HepG2 (cell line): ENCODE data around the gene NUDT1. TPM values are rescaled to one million over a fixed set of nuclear protein-coding genes. Genes with fewer than 3 reads are reported as not detected.
A peak's percentile ranks its signal among the peaks of the same experiment; 100 is the strongest.

Source experiments
- ATF7-NPFF ChIP-seq: sonication (generic); formaldehyde crosslinking; IDR thresholded peaks from 2 replicates; pipeline ENCODE4 v1.8.1; 2023; ENCODE audit warnings: mild to moderate bottlenecking, low read depth, missing genetic modification reagents, moderate library complexity
- CBX5 ChIP-seq: sonication (generic); formaldehyde crosslinking; IDR thresholded peaks from 2 replicates; pipeline ENCODE4 v1.4.0; 2020; ENCODE audit warnings: missing genetic modification reagents, borderline replicate concordance
- IKZF4 ChIP-seq: sonication (generic); formaldehyde crosslinking; IDR thresholded peaks from 2 replicates; pipeline ENCODE4 v1.5.1; 2020; ENCODE audit warnings: borderline replicate concordance, mild to moderate bottlenecking, low read depth, missing genetic modification reagents; ENCODE audit errors: not compliant biosample characterization
- MED8 ChIP-seq: sonication (generic); formaldehyde crosslinking; IDR thresholded peaks from 2 replicates; pipeline ENCODE4 v1.8.1; 2023; ENCODE audit warnings: mild to moderate bottlenecking, missing genetic modification reagents; ENCODE audit not compliant: insufficient replicate concordance
- NFYC ChIP-seq: IDR thresholded peaks from 2 replicates; pipeline ENCODE4 v1.6.1; 2016; ENCODE audit warnings: missing genetic modification reagents, missing compliant biosample characterization
- NRL ChIP-seq: sonication (generic); formaldehyde crosslinking; IDR thresholded peaks from 2 replicates; pipeline ENCODE4 v1.5.0; 2020; ENCODE audit warnings: missing genetic modification reagents, mild to moderate bottlenecking, moderate library complexity, borderline replicate concordance
- PAXIP1 ChIP-seq: sonication (generic); formaldehyde crosslinking; conservative IDR thresholded peaks from 2 replicates; pipeline ENCODE4 v1.4.0; 2020; ENCODE audit warnings: mild to moderate bottlenecking, missing genetic modification reagents, moderate library complexity
- SALL1 ChIP-seq: sonication (generic); formaldehyde crosslinking; IDR thresholded peaks from 2 replicates; pipeline ENCODE4 v1.8.0; 2022; ENCODE audit warnings: mild to moderate bottlenecking, missing genetic modification reagents
- SOX5 ChIP-seq: IDR thresholded peaks from 2 replicates; pipeline ENCODE4 v1.6.1; 2016; ENCODE audit warnings: borderline replicate concordance
- SYNCRIP ChIP-seq: fragments of 200-400 bp; formaldehyde crosslinking; IDR thresholded peaks from 2 replicates; pipeline ENCODE4 v1.6.1; 2018; ENCODE audit warnings: mild to moderate bottlenecking, low read depth, low read length; ENCODE audit not compliant: insufficient read depth
- TMF1 ChIP-seq: sonication (generic); formaldehyde crosslinking; IDR thresholded peaks from 2 replicates; pipeline ENCODE4 v1.8.1; 2022; ENCODE audit warnings: low read depth, missing genetic modification reagents
- ZBTB34 ChIP-seq: sonication (generic); formaldehyde crosslinking; IDR thresholded peaks from 2 replicates; pipeline ENCODE4 v1.8.0; 2022; ENCODE audit warnings: mild to moderate bottlenecking, missing genetic modification reagents
- ZFP91 ChIP-seq: sonication (generic); formaldehyde crosslinking; IDR thresholded peaks from 2 replicates; pipeline ENCODE4 v1.9.0; 2022; ENCODE audit warnings: missing genetic modification reagents, mild to moderate bottlenecking, borderline replicate concordance
- ZNF10 ChIP-seq: sonication (generic); formaldehyde crosslinking; IDR thresholded peaks from 2 replicates; pipeline ENCODE4 v1.4.0; 2020; ENCODE audit warnings: mild to moderate bottlenecking, low read depth, missing genetic modification reagents, borderline replicate concordance
- ZNF12 ChIP-seq: sonication (generic); formaldehyde crosslinking; IDR thresholded peaks from 2 replicates; pipeline ENCODE4 v1.5.0; 2020; ENCODE audit warnings: missing genetic modification reagents
- ZNF138 ChIP-seq: sonication (generic); formaldehyde crosslinking; IDR thresholded peaks from 2 replicates; pipeline ENCODE4 v1.5.0; 2020; ENCODE audit warnings: mild to moderate bottlenecking, low read depth, missing genetic modification reagents
- ZNF329 ChIP-seq: sonication (generic); formaldehyde crosslinking; IDR thresholded peaks from 2 replicates; pipeline ENCODE4 v1.9.0; 2021; ENCODE audit warnings: low read depth, mild to moderate bottlenecking, missing genetic modification reagents
- ZNF616 ChIP-seq: sonication (generic); formaldehyde crosslinking; IDR thresholded peaks from 2 replicates; pipeline ENCODE4 v1.5.0; 2020; ENCODE audit warnings: low read depth, mild to moderate bottlenecking, missing genetic modification reagents
- ZNF619 ChIP-seq: sonication (generic); formaldehyde crosslinking; IDR thresholded peaks from 2 replicates; pipeline ENCODE4 v1.4.0; 2020; ENCODE audit warnings: mild to moderate bottlenecking, missing genetic modification reagents
- ZSCAN31 ChIP-seq: sonication (generic); formaldehyde crosslinking; IDR thresholded peaks from 2 replicates; pipeline ENCODE4 v1.5.0; 2020; ENCODE audit warnings: low read depth, mild to moderate bottlenecking, missing genetic modification reagents
- polyA plus RNA-seq, 8 experiments: library from polyadenylated mRNA; depleted of rRNA in 3 of 8; stranded (reverse) in 7 of 8; unstranded in 1 of 8; fragments of >200 nt; fragmentation: Illumina TruSeq in 4 of 8; extraction: Trizol in 4 of 8; gene quantifications; 2 replicates each; pipeline versions ENCODE4 v1.2.1 to v1.2.3, GENCODE V29; 2011 to 2016; ENCODE audit warnings: low read depth in 4 of 8, missing spikeins in 1 of 8, mixed read lengths in 1 of 8; ENCODE audit not compliant: insufficient read depth in 1 of 8
- total RNA-seq, 5 experiments: library from RNA; depleted of rRNA; stranded (reverse); fragments of >200 nt; fragmentation: Illumina TruSeq; extraction: Trizol; gene quantifications; 2 replicates each; pipeline ENCODE4 v1.2.3, GENCODE V29; 2016; ENCODE audit warnings: low read depth in 1 of 5

Gene NUDT1
- total and polyA plus RNA-seq, 2 of the 13 experiments (the other 11 are each of a cell fraction or from before 2014, with no cell fraction given), result 9.1 to 26.8 TPM

- TF ChIP-seq TMF1 (CRISPR knock-in tag), result peak; percentile 81; the same call in 1 of the 2 replicates
- no peak for TF ChIP-seq ZNF10
- TF ChIP-seq SOX5 (CRISPR knock-in tag), result no peak; the same call in 1 of the 2 replicates
- peak; percentile 50 for TF ChIP-seq IKZF4 (CRISPR knock-in tag)
- no peak for TF ChIP-seq ZNF138
- TF ChIP-seq SALL1 (CRISPR knock-in tag), result peak; percentile 65
- TF ChIP-seq ZNF619, result peak; percentile 45; the same call in 1 of the 2 replicates
- TF ChIP-seq ZFP91 (CRISPR knock-in tag), result peak; percentile 79
- no peak for TF ChIP-seq ZNF616 (CRISPR knock-in tag)
- peak; percentile 87; the same call in 1 of the 2 replicates for TF ChIP-seq ATF7-NPFF
- TF ChIP-seq SYNCRIP, result no peak
- TF ChIP-seq ZNF12 (CRISPR knock-in tag), result no peak
- TF ChIP-seq ZBTB34, result peak; percentile 28; the same call in 1 of the 2 replicates
- peak; percentile 79 for TF ChIP-seq ZNF329 (CRISPR knock-in tag)
- 0 out of 2 replicates have a peak, but pooled peaks have one; percentile 31 for TF ChIP-seq PAXIP1 (CRISPR knock-in tag)
- no peak for TF ChIP-seq ZSCAN31 (CRISPR knock-in tag)
- TF ChIP-seq NRL (CRISPR knock-in tag), result peak; percentile 74; the same call in 1 of the 2 replicates
- TF ChIP-seq CBX5 (CRISPR knock-in tag), result peak; percentile 11; the same call in 1 of the 2 replicates
- TF ChIP-seq NFYC (CRISPR knock-in tag), result peak; percentile 27; the same call in 1 of the 2 replicates
- peak; percentile 87 for TF ChIP-seq MED8 (CRISPR knock-in tag)
Observed at GRCh38 chr7:2241580-2242540, at the start of gene NUDT1, which contains the start of gene MRM2 (continued).
